CD14-positive monocyte (primary cell): Measurements from ENCODE around the gene C22orf39. TPM values are rescaled to one million over a fixed set of nuclear protein-coding genes. Genes with fewer than 3 reads are reported as not detected.
A peak's percentile ranks its signal among the peaks of the same experiment; 100 is the strongest.

Experiments
- DNase-seq, 3 donors: peaks; one replicate each; pipeline ENCODE4 v3.0.0-alpha.2; 2011 to 2022
- H2AFZ ChIP-seq: 2 replicates; pipeline ENCODE4 v1.6.0; 2012; ENCODE audit warnings: mild to moderate bottlenecking, low read depth, low read length, inconsistent platforms; ENCODE audit not compliant: insufficient read depth, poor library complexity, severe bottlenecking
- H3K27ac ChIP-seq, 2 donors: 1 replicate in 1 of 2; 2 replicates in 1 of 2; pipeline ENCODE4 v1.5.1; 2012 to 2013; ENCODE audit warnings: low read length in 2 of 2, control low read depth in 1 of 2, inconsistent platforms in 1 of 2, low read depth in 1 of 2, mild to moderate bottlenecking in 1 of 2
- H3K27me3 ChIP-seq, 2 donors: one replicate each; pipeline versions ENCODE4 v1.6.0 to v1.6.1; 2011 to 2013; ENCODE audit warnings: low read length in 2 of 2; ENCODE audit not compliant: control insufficient read depth in 2 of 2, insufficient read depth in 2 of 2
- H3K36me3 ChIP-seq, 2 donors: replicated peaks in 1 of 2; 1 replicate in 1 of 2; 2 replicates in 1 of 2; pipeline versions ENCODE4 v1.5.1 to v1.6.1; 2012 to 2013; ENCODE audit warnings: low read length in 2 of 2, control low read depth in 1 of 2, inconsistent platforms in 1 of 2, mild to moderate bottlenecking in 1 of 2; ENCODE audit not compliant: insufficient read depth in 2 of 2, control insufficient read depth in 1 of 2
- H3K4me1 ChIP-seq, 2 donors: 1 replicate in 1 of 2; 2 replicates in 1 of 2; pipeline versions ENCODE4 v1.5.1 to v1.6.1; 2012 to 2013; ENCODE audit warnings: low read length in 2 of 2, control low read depth in 1 of 2, inconsistent platforms in 1 of 2, mild to moderate bottlenecking in 1 of 2, moderate library complexity in 1 of 2; ENCODE audit not compliant: insufficient read depth in 2 of 2, control insufficient read depth in 1 of 2
- H3K4me2 ChIP-seq: replicated peaks from 2 replicates; pipeline ENCODE3; 2012; ENCODE audit warnings: low read length, moderate library complexity, mild to moderate bottlenecking; ENCODE audit not compliant: poor library complexity, severe bottlenecking; ENCODE audit errors: extremely low read depth
- H3K4me3 ChIP-seq, 3 experiments: fragments of 200-600 bp in 1 of 3; sonication (generic) in 1 of 3; replicated peaks in 1 of 3; 1 replicate in 2 of 3; 2 replicates in 1 of 3; pipeline ENCODE4 v1.5.1; 2011 to 2013; ENCODE audit warnings: low read length in 3 of 3, mild to moderate bottlenecking in 3 of 3, control low read depth in 2 of 3, low read depth in 2 of 3, inconsistent platforms in 1 of 3, moderate library complexity in 1 of 3
- H3K79me2 ChIP-seq: 2 replicates; pipeline ENCODE4 v1.6.0; 2012; ENCODE audit warnings: mild to moderate bottlenecking, control low read depth, inconsistent platforms, low read length, moderate library complexity; ENCODE audit not compliant: insufficient read depth
- H3K9ac ChIP-seq: 2 replicates; pipeline ENCODE4 v1.6.0; 2017; ENCODE audit warnings: low read length, mild to moderate bottlenecking; ENCODE audit not compliant: insufficient read depth, poor library complexity, severe bottlenecking
- H3K9me3 ChIP-seq, 2 donors: replicated peaks in 1 of 2; 1 replicate in 1 of 2; 2 replicates in 1 of 2; pipeline versions ENCODE4 v1.5.1 to v1.6.1; 2012 to 2013; ENCODE audit warnings: low read length in 2 of 2, control low read depth in 1 of 2; ENCODE audit not compliant: control insufficient read depth in 1 of 2, insufficient read depth in 1 of 2
- H4K20me1 ChIP-seq: 2 replicates; pipeline ENCODE4 v1.6.0; 2012; ENCODE audit warnings: mild to moderate bottlenecking, low read length, control low read depth, moderate library complexity; ENCODE audit not compliant: insufficient read depth
- H3K27ac Mint-ChIP-seq, 7 donors: one replicate each; pipeline ENCODE4 v1.8.0; 2020; ENCODE audit warnings: mild to moderate bottlenecking in 7 of 7, mixed read lengths in 7 of 7, moderate library complexity in 6 of 7, inconsistent platforms in 2 of 7
- H3K27me3 Mint-ChIP-seq, 3 donors: one replicate each; pipeline ENCODE4 v1.8.0; 2021 to 2022; ENCODE audit warnings: low read depth in 3 of 3, mild to moderate bottlenecking in 3 of 3, mixed read lengths in 3 of 3, moderate library complexity in 3 of 3, inconsistent platforms in 1 of 3
- H3K36me3 Mint-ChIP-seq, 2 donors: one replicate each; pipeline ENCODE4 v1.8.0; 2020; ENCODE audit warnings: mixed read lengths in 2 of 2, inconsistent platforms in 1 of 2, mild to moderate bottlenecking in 1 of 2
- H3K4me1 Mint-ChIP-seq: one replicate; pipeline ENCODE4 v1.8.0; 2020; ENCODE audit warnings: mild to moderate bottlenecking, mixed read lengths
- H3K4me3 Mint-ChIP-seq, 2 donors: one replicate each; pipeline ENCODE4 v1.8.0; 2020; ENCODE audit warnings: mild to moderate bottlenecking in 2 of 2, mixed read lengths in 2 of 2, moderate library complexity in 1 of 2
- H3K9me3 Mint-ChIP-seq, 7 donors: one replicate each; pipeline ENCODE4 v1.8.0; 2020 to 2022; ENCODE audit warnings: mixed read lengths in 7 of 7, mild to moderate bottlenecking in 6 of 7, moderate library complexity in 6 of 7, inconsistent platforms in 2 of 7
- WGBS: methylation state at CpG from one replicate; pipeline ENCODE4 v1.1.5; 2013; ENCODE audit warnings: missing lambda C conversion rate; ENCODE audit not compliant: insufficient coverage; 5-methylcytosine and 5-hydroxymethylcytosine counted together
- intact Hi-C, 2 donors: fragments of 100-400 bp; cut with micrococcal nuclease; formaldehyde crosslinking; loops; one replicate each; pipeline versions ENCODE4 v1.15.0 to v1.15.1; 2023
- polyA plus RNA-seq, 3 donors: library from polyadenylated mRNA; depleted of rRNA in 1 of 3; unstranded in 2 of 3; stranded (reverse) in 1 of 3; fragments of 300-500 nt in 2 of 3; fragments of >200 nt in 1 of 3; fragmentation: Illumina TruSeq in 2 of 3; gene quantifications; 1 replicate in 2 of 3; 2 replicates in 1 of 3; pipeline ENCODE4 v1.2.3, GENCODE V29; 2012 to 2021
- TF ChIP-seq, protein P1 (sequence below): fragments of 200-600 bp; IDR thresholded peaks from one replicate; pipeline ENCODE4 v1.8.0; 2022; ENCODE audit warnings: antibody characterized with exemption, mild to moderate bottlenecking

The C22orf39 gene
- polyA plus RNA-seq, 3 donors: 21.2 to 40.3 (median 38.4) TPM

- no peak overlapping the region for H3K4me3 ChIP-seq
- H4K20me1 ChIP-seq: no peaks in the 10 kb centered on the region
- H3K27ac Mint-ChIP-seq: peak overlapping the region in 1 of 7 donors; percentile 18
- no peak overlapping the region for H3K9ac ChIP-seq
- TF ChIP-seq, protein P1, sequence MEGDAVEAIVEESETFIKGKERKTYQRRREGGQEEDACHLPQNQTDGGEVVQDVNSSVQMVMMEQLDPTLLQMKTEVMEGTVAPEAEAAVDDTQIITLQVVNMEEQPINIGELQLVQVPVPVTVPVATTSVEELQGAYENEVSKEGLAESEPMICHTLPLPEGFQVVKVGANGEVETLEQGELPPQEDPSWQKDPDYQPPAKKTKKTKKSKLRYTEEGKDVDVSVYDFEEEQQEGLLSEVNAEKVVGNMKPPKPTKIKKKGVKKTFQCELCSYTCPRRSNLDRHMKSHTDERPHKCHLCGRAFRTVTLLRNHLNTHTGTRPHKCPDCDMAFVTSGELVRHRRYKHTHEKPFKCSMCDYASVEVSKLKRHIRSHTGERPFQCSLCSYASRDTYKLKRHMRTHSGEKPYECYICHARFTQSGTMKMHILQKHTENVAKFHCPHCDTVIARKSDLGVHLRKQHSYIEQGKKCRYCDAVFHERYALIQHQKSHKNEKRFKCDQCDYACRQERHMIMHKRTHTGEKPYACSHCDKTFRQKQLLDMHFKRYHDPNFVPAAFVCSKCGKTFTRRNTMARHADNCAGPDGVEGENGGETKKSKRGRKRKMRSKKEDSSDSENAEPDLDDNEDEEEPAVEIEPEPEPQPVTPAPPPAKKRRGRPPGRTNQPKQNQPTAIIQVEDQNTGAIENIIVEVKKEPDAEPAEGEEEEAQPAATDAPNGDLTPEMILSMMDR: no peak
- no peaks in the 10 kb centered on the region for H3K4me1 ChIP-seq
- peaks cover 70 to 99% of the 10 kb centered on the region in 2 donors for H3K36me3 ChIP-seq
- no peak for DNase-seq
- H2AFZ ChIP-seq: no peak overlapping the region
- no peaks in the 10 kb centered on the region for H3K79me2 ChIP-seq
- no peak overlapping the region for H3K27ac ChIP-seq
- intact Hi-C loops: no loop called here
- WGBS: 96% methylated on average over 8 of the region's 8 CpGs
- no peaks in the 10 kb centered on the region for H3K9me3 ChIP-seq
- peaks cover 72 to 88% of the 10 kb centered on the region in 2 donors for H3K36me3 Mint-ChIP-seq
- H3K4me1 Mint-ChIP-seq: no peaks in the 10 kb centered on the region
- no peak overlapping the region for H3K4me3 Mint-ChIP-seq
- H3K4me2 ChIP-seq: no peak overlapping the region
- H3K9me3 Mint-ChIP-seq: no peaks in the 10 kb centered on the region
- H3K27me3 ChIP-seq: no peaks in the 10 kb centered on the region
- H3K27me3 Mint-ChIP-seq: peaks cover 0 to 2% (median 0%) of the 10 kb centered on the region in 3 donors
These were observed 10.4 kb upstream of the C22orf39 start for GRCh38 chr22:19457828-19458428.

DNA sequence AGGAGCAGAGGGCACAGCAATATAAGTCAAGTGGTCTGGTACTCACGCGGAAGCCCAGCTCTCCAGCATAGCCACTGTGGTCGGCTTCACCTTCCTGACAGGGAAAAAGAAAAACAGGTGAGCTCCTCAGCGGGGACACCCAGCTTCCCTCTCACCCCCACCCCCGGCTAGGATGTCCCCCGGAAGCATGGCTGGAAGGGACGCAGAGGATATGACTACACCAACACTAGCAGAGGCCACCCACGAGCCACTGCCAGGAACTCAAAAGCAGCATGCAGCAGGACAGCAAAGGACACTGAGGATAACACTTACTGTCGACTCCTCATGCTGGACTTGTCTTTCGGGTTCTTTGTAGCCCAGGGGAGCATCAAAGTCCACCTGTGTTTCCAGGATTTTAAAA is 9.0 kb upstream of the C22orf39 start:
- Mint-ChIP-seq H3K9me3 (no peaks in the 10 kb centered on the region), H3K27me3 (peaks cover 0 to 2% (median 0%) of the 10 kb centered on the region in 3 donors), H3K27ac (peak overlapping the region in 2 of 7 donors; percentile 7 to 12), H3K4me3 (no peak overlapping the region), H3K36me3 (peaks cover 77 to 87% of the 10 kb centered on the region in 2 donors), H3K4me1 (no peaks in the 10 kb centered on the region)
- H3K36me3 ChIP-seq: peaks cover 73 to 99% of the 10 kb centered on the region in 2 donors
- intact Hi-C loops: no loop called here
- no peak overlapping the region for H3K4me3 ChIP-seq
- no peaks in the 10 kb centered on the region for H3K79me2 ChIP-seq
- H3K4me1 ChIP-seq: no peaks in the 10 kb centered on the region
- H3K4me2 ChIP-seq: no peak overlapping the region
- H3K9ac ChIP-seq: no peak overlapping the region
- H3K9me3 ChIP-seq: no peaks in the 10 kb centered on the region
- no peak overlapping the region for H2AFZ ChIP-seq
- no peaks in the 10 kb centered on the region for H3K27me3 ChIP-seq
- TF ChIP-seq, protein P1: no peak
- no peak overlapping the region for H3K27ac ChIP-seq
- WGBS: 94% methylated on average over 6 of the region's 10 CpGs
- DNase-seq: no peak
- no peaks in the 10 kb centered on the region for H4K20me1 ChIP-seq
